ENCODE results near the gene SCRT2. TPM values are rescaled to one million over a fixed set of nuclear protein-coding genes. Genes with fewer than 3 reads are reported as not detected.

SCRT2 gene
- polyA plus RNA-seq, 3 donors = not detected

DNA sequence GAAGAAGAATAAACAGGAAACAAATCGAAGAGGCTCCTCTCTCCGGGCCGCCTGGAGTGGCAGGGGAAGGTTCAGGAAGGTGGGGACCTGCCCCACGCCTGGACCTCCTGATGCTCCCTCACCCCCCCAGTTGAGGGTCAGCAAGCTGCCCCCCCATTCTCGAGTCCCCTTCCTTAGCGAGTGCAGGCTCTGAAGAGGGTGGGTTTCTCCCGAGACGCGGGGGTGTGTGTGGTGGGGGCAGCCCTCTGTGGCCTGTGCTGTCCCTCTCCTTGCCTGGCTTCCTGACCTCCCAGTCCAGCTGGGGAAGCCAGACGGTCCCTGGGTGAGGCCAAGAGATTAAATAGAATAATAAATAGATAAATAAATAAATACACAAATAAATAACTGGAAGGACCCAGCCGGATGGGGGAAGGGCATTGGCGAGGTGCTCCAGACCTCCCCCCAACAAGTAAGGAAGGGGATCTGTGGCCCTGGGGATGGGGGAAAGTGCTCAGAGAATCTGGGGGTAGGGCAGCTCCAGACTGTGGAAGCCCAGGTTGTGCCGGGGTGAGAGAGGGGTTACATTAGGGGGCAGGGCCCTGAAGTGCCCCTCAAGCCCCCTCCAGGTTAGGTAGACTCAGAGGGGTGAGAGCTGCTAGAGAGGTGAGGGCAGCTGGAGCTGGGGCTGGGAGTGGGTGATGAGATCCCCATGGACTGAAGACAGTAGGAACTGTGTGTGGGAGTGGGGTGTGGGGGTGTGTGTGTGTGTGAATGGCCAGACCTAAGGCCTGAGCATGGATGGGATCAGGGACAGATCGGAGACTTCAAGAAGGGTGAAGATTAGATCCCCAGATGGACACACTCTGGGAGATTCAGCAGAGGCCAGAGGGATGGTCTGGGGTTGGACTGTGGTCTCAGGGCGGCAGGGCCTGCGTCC is 13.1 kb downstream of the SCRT2 start:
- Mint-ChIP-seq H3K4me1 (peaks cover 57% of the 10 kb centered on the region), H3K4me3 (peak overlapping the region in 1 of 2 donors; percentile 90), H3K9me3 (peaks cover 0 to 16% (median 10%) of the 10 kb centered on the region in 7 donors), H3K36me3 (peaks cover 8 to 10% of the 10 kb centered on the region in 2 donors), H3K27ac (peak overlapping the region in 2 of 7 donors; percentile 36 to 63), H3K27me3 (ENCODE audit: low read depth in 3 of 3) (peaks cover 36 to 53% (median 50%) of the 10 kb centered on the region in 3 donors)
- Histone ChIP-seq H3K4me2 (replicated peaks; ENCODE audit: extremely low read depth, low read length, poor library complexity, severe bottlenecking) (peak overlapping the region; percentile 51), H3K27ac (ENCODE audit: low read depth in 1 of 2, low read length in 2 of 2) (no peak overlapping the region), H3K27me3 (ENCODE audit: control insufficient read depth in 2 of 2, insufficient read depth in 2 of 2, low read length in 2 of 2) (peaks cover 23 to 40% of the 10 kb centered on the region in 2 donors), H3K4me3 (replicated peaks in 1 of 3; ENCODE audit: low read depth in 2 of 3, low read length in 3 of 3) (peak overlapping the region in 1 of 3 experiments; percentile 24), H3K9me3 (replicated peaks in 1 of 2; ENCODE audit: control insufficient read depth in 1 of 2, insufficient read depth in 1 of 2, low read length in 2 of 2) (peaks cover 0 to 7% of the 10 kb centered on the region in 2 donors), H3K4me1 (ENCODE audit: control insufficient read depth in 1 of 2, insufficient read depth in 2 of 2, low read length in 2 of 2) (peaks cover 52 to 61% of the 10 kb centered on the region in 2 donors), H3K36me3 (replicated peaks in 1 of 2; ENCODE audit: control insufficient read depth in 1 of 2, insufficient read depth in 2 of 2, low read length in 2 of 2) (no peaks in the 10 kb centered on the region), H3K9ac (ENCODE audit: insufficient read depth, low read length, poor library complexity, severe bottlenecking) (no peak overlapping the region), H2AFZ (ENCODE audit: insufficient read depth, low read depth, low read length, poor library complexity, severe bottlenecking) (peak overlapping the region; percentile 26), H3K79me2 (ENCODE audit: insufficient read depth, low read length) (no peaks in the 10 kb centered on the region), H4K20me1 (ENCODE audit: insufficient read depth, low read length) (no peaks in the 10 kb centered on the region)
- intact Hi-C loops (cut with micrococcal nuclease) = no loop called here
- WGBS (ENCODE audit: insufficient coverage) = 88% methylated on average over 4 of the region's 16 CpGs
- TF ChIP-seq, protein P1, sequence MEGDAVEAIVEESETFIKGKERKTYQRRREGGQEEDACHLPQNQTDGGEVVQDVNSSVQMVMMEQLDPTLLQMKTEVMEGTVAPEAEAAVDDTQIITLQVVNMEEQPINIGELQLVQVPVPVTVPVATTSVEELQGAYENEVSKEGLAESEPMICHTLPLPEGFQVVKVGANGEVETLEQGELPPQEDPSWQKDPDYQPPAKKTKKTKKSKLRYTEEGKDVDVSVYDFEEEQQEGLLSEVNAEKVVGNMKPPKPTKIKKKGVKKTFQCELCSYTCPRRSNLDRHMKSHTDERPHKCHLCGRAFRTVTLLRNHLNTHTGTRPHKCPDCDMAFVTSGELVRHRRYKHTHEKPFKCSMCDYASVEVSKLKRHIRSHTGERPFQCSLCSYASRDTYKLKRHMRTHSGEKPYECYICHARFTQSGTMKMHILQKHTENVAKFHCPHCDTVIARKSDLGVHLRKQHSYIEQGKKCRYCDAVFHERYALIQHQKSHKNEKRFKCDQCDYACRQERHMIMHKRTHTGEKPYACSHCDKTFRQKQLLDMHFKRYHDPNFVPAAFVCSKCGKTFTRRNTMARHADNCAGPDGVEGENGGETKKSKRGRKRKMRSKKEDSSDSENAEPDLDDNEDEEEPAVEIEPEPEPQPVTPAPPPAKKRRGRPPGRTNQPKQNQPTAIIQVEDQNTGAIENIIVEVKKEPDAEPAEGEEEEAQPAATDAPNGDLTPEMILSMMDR (IDR thresholded peaks at IDR 0.05) = no peak
- DNase-seq = no peak

GRCh38 chr20:661474-662270 is 13.9 kb downstream of the SCRT2 start:
- Histone ChIP-seq H3K9me3 (replicated peaks in 1 of 2; ENCODE audit: control insufficient read depth in 1 of 2, insufficient read depth in 1 of 2, low read length in 2 of 2) (peaks cover 0 to 7% of the 10 kb centered on the region in 2 donors), H3K36me3 (replicated peaks in 1 of 2; ENCODE audit: control insufficient read depth in 1 of 2, insufficient read depth in 2 of 2, low read length in 2 of 2) (no peaks in the 10 kb centered on the region), H3K4me1 (ENCODE audit: control insufficient read depth in 1 of 2, insufficient read depth in 2 of 2, low read length in 2 of 2) (peaks cover 52 to 61% of the 10 kb centered on the region in 2 donors), H3K27ac (ENCODE audit: low read depth in 1 of 2, low read length in 2 of 2) (peak overlapping the region in 1 of 2 donors; percentile 84), H3K4me3 (replicated peaks in 1 of 3; ENCODE audit: low read depth in 2 of 3, low read length in 3 of 3) (peak overlapping the region in 1 of 3 experiments; percentile 37), H3K4me2 (replicated peaks; ENCODE audit: extremely low read depth, low read length, poor library complexity, severe bottlenecking) (peak overlapping the region; percentile 54), H3K27me3 (ENCODE audit: control insufficient read depth in 2 of 2, insufficient read depth in 2 of 2, low read length in 2 of 2) (peaks cover 23 to 39% of the 10 kb centered on the region in 2 donors), H4K20me1 (ENCODE audit: insufficient read depth, low read length) (no peaks in the 10 kb centered on the region), H3K79me2 (ENCODE audit: insufficient read depth, low read length) (no peaks in the 10 kb centered on the region), H2AFZ (ENCODE audit: insufficient read depth, low read depth, low read length, poor library complexity, severe bottlenecking) (peak overlapping the region; percentile 26), H3K9ac (ENCODE audit: insufficient read depth, low read length, poor library complexity, severe bottlenecking) (no peak overlapping the region)
- Mint-ChIP-seq H3K4me3 (peak overlapping the region in 1 of 2 donors; percentile 81), H3K27me3 (ENCODE audit: low read depth in 3 of 3) (peaks cover 36 to 47% (median 47%) of the 10 kb centered on the region in 3 donors), H3K4me1 (peaks cover 58% of the 10 kb centered on the region), H3K36me3 (peaks cover 8 to 11% of the 10 kb centered on the region in 2 donors), H3K27ac (peak overlapping the region in 3 of 7 donors; percentile 88 to 96 (median 96)), H3K9me3 (peaks cover 0 to 16% (median 10%) of the 10 kb centered on the region in 7 donors)
- WGBS (ENCODE audit: insufficient coverage) = 42% methylated on average over 17 of the region's 29 CpGs
- DNase-seq = no peak
- TF ChIP-seq, protein P1 (IDR thresholded peaks at IDR 0.05) = no peak
- intact Hi-C loops (cut with micrococcal nuclease) = no loop called here
